IPS DF 19.7 (cell line): Measurements from ENCODE around the gene KCNT1.

Source experiments
- DNase-seq: peaks from one replicate; pipeline ENCODE4 v3.0.0-alpha.2; 2013; ENCODE audit warnings: low read depth, low spot score

Gene KCNT1

DNA sequence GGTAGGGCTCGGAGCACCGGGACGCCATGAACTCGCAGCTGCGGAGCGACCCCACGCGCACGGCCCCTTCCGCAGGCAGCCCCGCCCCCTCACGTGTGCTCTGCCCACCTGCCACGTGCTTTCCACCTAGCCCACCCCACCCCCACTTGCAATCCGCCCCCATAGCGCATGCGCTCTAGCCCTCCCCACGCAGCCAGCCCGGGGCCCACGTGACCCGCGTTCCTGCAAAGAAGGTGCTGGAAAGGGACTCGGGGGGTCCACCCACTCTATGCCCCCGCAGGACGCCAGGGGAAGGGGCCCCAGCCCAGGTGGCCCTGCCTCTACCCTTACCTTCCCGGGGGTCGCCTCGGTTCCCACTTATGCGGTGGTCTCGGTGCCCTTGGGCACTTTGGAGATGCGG, 2.5 kb upstream of the KCNT1 start, which contains the start of gene SOHLH1:
TSS of gene SOHLH1 (minus strand) at position 42 of the 400 bp plus-strand sequence. CDS start at position 28, 14 bp downstream.
- no peak for DNase-seq

DNA sequence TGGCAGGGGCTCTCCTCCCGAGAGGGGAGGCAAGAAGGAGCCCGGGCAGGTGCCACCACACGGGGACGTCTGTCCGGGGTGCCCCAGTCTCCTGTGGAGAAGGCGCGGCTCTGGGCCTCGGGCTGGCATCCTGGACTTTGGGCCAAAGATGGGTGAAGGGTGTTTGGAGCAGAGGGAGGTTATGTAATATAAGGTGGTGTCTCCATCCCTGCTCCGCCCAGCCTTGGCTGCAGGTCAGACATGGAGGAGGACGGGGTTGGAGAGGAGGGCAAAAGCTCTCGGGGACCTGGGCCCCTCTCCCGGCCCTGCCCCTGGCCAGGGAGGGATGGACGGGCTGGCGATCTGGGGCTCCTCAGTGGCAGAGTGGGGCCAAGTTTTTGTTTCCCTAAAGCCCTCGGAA, 1.5 kb upstream of the KCNT1 start:
- no peak for DNase-seq

GRCh38 chr9:135701067-135701958, 672 bp upstream of the KCNT1 start:
- DNase-seq, result no peak

GRCh38 chr9:135703726-135704125, 1.7 kb downstream of the KCNT1 start:
- DNase-seq, result no peak

- DNase-seq, result no peak
These were observed 2.5 kb downstream of the KCNT1 start for GRCh38 chr9:135704483-135704882.

- DNase-seq, result no peak
These were observed 3.4 kb downstream of the KCNT1 start for GRCh38 chr9:135705376-135705775.

DNA sequence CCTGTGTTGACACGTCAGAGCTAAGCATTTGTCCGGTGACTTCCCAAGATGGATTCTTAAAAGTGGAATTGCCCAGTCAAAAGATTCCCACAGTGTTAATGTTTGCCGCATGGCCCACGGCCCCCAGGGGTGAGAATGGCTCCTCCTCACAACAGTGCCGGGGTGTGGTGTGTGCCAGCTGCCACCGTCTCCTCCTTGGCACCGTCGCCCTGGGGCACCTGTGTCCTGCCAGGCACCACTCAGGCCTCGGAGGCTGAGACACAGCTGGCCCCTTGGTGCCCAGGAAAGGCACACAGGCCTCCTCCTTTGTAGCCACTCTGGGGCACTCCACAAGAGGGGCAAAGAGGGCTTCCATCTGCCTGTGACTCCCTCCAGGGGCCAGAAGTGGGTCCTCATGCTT, 4.3 kb downstream of the KCNT1 start:
- no peak for DNase-seq

DNA sequence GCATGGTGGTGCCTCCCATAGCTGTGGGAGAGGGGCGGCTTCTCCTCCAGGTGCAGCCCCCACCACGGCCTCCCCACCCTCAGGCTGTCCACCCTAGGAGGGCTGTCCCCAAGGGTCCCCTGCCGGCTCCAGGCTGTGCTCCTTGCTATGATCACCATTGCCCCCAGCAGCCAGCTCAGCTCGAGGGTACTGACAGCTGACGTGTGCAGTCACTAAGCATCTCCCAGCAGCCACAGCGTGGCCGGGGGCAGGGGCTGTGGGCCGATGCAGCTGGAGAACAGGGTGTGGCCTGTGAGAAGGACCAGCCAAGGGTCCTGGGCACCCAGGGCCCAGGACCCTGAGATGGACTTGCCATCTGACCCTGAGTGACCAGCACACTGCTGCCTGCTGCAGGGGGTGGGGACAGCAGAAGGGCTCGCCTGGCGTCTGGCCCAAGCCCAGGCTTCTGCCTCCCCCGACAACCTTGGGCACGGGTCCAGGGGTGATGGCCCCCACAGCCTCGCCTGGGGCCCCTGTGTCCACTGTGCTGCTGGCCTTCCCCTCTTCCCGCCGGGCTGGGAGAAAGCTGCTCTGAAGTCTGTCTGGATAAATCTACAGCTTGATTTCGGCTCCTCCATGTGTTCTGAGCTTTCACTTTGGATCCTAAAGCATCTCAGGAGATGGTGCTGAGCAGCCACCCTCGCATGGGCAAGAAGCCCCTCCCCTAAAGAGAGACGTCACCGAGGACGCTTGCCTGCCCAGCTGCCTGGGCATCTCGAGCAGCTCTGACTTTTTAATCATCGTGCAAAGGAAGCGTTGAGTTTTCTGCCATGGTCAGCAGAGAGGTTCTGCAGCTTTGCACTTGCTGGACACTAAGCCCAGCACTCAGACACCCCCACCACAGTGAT, 5.5 kb downstream of the KCNT1 start:
- no peak for DNase-seq

DNA sequence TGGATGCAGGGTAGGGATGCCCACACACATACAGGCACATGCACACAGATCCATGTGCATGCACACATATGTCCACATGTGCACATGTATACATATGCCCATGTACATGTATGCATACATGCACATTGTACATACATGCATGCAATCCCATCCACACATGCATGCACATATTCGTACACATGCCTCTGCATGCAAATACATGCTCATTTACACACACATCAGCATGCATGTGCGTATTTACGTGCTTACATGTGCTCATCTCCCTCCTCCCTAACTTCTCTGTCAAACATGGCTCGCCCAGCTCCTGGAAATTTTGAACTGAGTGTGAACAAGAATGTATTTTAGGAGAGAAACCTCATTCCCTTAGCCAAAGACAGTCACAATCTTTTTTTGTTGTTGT, 6.2 kb downstream of the KCNT1 start:
- no peak for DNase-seq

DNA sequence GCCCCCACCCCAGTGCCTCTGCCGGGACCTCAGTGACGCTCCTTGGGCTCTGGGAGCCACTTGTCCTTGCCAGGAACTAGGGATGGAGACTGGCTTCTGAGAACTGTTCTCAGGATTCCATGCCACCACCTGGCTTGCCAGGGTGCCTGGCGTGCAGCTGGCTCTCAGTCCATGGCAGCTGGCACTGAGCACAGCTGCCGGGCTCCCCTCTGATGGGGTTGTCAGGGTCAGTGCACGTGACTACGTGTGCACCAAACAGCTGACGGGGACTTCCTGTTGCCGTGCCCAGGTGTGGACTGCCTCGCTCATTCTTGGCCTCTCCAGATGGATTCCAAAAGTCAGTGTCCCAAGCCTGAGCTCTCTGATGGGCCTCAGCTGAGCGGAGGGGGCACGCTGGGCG, 9.4 kb downstream of the KCNT1 start:
- no peak for DNase-seq

DNA sequence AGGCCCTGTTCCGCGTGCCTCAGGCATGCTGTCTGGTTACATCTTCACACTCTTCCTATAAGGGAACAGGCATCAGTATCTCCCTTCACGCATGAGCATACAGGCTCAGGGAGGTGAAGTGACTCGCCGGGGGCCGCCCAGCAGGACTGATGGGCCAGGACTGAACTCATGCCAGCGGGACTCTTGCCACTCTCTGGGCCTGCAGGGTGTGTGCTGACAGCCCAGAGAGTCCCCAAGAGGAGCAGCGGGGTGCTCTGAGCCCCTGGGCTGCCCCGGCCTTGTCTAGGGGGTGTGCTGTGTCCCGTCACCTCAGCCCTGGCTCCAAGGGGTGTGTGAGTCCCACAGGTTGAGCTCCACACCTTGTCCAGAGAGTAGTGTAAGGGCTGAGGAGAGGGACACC, 9.9 kb downstream of the KCNT1 start:
- DNase-seq, result no peak

- no peak for DNase-seq
These were observed 10.8 kb downstream of the KCNT1 start for GRCh38 chr9:135712613-135713295.

DNA sequence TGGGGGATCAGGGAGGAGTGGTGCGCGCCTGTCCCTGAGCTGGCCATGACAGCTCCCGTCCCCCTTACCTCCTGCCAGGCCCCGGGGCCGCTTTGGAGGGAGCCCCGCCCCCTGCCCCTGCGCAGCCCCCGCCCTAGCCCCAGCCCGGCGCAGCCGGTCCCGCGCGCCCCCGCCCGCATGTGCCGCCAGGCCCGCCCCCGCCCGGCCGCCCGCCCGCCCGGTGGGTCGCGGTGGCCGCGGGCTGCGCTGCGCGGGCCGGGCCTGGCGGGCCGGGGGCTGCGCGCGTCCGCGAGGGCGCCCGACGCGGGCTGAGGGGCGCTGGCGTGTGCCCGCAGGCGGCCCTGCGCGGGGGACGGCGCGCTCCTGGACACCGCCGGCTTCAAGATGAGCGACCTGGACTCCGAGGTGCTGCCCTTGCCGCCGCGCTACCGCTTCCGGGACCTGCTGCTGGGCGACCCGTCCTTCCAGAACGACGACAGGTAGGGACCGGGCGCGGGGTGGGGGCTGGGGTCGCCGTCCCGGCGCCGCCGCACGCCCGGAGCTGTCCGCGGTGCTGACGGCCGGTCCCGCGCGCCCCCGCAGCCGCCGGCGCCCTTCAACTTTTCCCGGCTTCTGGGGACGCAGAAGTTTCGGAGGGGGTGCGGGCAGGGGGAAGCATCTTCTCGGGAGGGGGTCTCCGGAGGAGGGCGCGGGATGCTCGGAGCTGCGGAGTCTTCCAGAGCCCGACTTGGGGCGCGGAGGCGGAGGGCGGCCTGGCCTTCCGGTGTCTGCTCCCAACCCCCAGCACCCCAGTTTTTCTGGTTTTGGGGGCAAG, 12.5 kb downstream of the KCNT1 start:
- no peak for DNase-seq

GRCh38 chr9:135715056-135715595, 13.1 kb downstream of the KCNT1 start:
- no peak for DNase-seq

DNA sequence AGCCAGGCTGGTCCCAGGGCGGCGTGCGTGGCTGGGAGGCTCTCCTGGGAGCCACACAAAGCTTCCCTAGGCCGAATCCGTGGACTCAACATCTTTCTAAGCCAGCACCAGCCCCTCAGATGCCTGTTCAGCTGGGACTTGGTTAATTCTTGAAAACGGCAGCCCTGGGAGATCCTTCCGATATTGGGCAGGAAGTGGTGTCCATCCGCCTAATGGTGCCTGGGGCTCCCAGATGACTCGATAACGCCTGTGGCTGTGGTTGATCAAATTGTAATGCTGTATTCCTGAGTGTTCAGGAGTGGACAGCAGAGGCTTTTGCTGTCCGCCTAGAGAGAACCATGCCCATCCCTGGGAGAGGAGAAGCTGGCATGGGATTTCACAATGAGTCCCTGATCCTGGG, 14.1 kb downstream of the KCNT1 start:
- no peak for DNase-seq

DNA sequence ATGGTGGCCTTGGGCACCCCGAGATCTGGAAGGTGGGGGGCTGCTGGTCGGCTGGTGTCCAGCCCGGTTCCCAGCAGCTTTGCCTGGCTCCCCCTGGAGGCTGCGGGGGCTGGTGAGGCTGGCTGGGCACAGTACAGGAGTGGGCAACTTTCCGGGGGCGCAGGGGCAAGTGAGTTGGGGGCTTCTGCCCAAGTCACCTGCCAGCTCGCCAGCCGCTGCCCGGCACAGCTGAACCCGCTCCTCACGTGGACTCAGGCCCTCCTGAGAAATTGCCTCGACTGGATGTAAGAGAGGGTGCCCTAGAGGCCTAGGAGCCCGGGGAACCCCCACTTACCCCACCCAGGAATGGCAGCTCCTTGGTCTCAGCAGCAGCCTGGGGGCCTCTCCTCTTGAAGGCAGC, 15.4 kb downstream of the KCNT1 start:
- no peak for DNase-seq

DNA sequence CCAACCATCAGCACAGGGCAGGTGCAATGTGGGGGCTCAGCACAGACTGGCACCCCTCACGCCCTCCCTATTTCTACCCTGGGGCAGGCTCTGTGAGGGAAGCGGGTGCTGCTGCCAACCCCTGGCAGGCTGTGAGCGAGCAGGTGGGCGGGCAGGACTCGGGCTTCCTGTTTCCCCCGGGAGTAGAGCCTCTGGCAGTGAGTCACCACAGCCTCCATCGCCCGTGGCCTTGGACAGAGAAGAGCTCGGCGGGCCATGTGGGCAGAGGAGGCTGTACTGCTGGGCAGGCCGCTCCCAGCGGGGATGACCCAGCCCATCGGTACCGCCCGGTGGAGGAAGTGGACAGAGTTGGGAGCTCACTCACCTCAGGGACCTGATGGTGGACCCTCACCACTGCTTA, 16.6 kb downstream of the KCNT1 start:
- DNase-seq, result no peak

DNA sequence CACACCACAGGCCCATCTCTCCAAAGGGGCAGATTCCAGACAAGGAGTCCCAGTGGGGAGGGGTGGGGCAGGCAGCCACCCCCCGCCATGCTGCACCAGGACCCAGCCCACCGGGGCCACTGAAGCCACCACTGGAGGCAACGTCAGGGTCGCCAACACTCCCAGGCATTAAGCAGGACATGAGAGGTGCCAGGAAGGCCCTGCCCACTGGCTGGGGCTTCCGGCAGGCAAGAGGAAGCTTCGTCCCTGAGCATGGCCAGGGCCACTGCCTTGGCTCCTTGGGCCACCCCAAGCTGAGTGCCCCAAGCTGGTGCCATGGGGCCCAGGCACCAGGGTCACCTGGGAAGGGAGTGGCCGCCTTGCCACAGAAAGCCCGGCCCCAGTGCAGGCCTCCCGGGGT, 17.5 kb downstream of the KCNT1 start:
- DNase-seq, result no peak

DNA sequence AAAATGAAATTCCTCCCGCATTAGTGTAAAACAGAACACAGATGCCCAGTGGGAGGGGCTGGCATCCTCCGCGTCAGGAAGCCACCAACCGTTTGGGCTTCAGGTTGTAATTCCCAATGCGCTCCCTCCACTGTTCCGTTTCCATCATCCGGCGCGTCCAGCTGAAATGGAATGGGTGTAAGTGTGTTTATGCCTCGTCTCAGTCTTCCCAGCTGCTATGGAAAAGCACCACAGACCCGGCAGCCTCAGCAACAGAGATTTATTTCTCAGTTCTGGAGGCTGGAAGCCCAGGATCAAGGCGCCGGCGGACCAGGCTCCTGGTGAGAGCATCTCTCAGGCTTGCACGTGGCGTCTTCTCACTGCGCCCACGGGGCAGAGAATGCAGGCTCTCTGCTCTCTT, 20.4 kb downstream of the KCNT1 start:
- no peak for DNase-seq

GRCh38 chr9:135724186-135724787, 22.3 kb downstream of the KCNT1 start:
- no peak for DNase-seq
